SJSA1 (cell line): ENCODE data around the gene CMSS1. TPM values are rescaled to one million over a fixed set of nuclear protein-coding genes. Genes with fewer than 3 reads are reported as not detected.

Source experiments
- DNase-seq, 2 experiments: peaks; one replicate each; pipeline ENCODE4 v3.0.0-alpha.2; 2015 to 2020; ENCODE audit warnings: low spot score in 2 of 2, low read depth in 1 of 2
- H3K27ac ChIP-seq: fragments of 250-450 bp; sonication (Bioruptor Pico); 2 replicates; pipeline ENCODE4 v1.5.1; 2020; ENCODE audit warnings: mild to moderate bottlenecking, moderate library complexity
- H3K27me3 ChIP-seq: fragments of 250-450 bp; sonication (Bioruptor Pico); replicated peaks from 2 replicates; pipeline ENCODE4 v1.5.1; 2020; ENCODE audit warnings: mild to moderate bottlenecking, moderate library complexity
- H3K36me3 ChIP-seq: fragments of 250-450 bp; sonication (Bioruptor Pico); 2 replicates; pipeline ENCODE4 v1.5.1; 2020; ENCODE audit warnings: mild to moderate bottlenecking
- H3K4me1 ChIP-seq: fragments of 250-450 bp; sonication (Bioruptor Pico); replicated peaks from 2 replicates; pipeline ENCODE4 v1.6.1; 2021; ENCODE audit warnings: mild to moderate bottlenecking
- H3K4me3 ChIP-seq: fragments of 250-450 bp; sonication (Bioruptor Pico); 2 replicates; pipeline ENCODE4 v1.5.1; 2020; ENCODE audit warnings: mild to moderate bottlenecking
- H3K9me3 ChIP-seq: fragments of 250-450 bp; sonication (Bioruptor Pico); replicated peaks from 2 replicates; pipeline ENCODE4 v1.5.1; 2020; ENCODE audit warnings: mild to moderate bottlenecking
- total RNA-seq: library from RNA; depleted of rRNA; stranded (reverse); fragments of >200 nt; shearing (Covaris generic); gene quantifications from 2 replicates; pipeline ENCODE4 v1.2.3, GENCODE V29; 2014

The CMSS1 gene
- total RNA-seq, 1 experiment from 2014 or later: 29.5 TPM

DNA sequence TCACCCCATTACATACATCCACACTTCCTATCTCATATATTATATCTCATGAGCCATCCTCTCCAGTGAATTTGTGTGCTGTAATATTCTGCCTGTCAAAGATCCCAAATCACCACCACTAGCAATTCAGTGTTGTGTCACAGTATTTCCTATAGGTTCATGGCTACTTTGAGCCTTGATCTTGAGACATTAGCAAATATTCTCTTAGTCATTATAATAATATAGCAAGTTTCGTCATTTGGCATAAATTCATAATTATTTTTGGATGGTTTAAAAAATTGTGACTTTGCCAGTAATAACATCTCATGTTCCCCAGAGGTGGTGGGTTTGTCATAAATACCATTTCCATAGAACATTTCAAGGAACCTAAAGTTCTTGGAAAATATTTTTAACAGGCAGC, 47.7 kb downstream of the CMSS1 start:
- H3K27me3 ChIP-seq: no peaks in the 10 kb centered on the region
- no peak overlapping the region for H3K27ac ChIP-seq
- H3K4me3 ChIP-seq: no peak overlapping the region
- H3K9me3 ChIP-seq: no peaks in the 10 kb centered on the region
- H3K36me3 ChIP-seq: peaks cover 90% of the 10 kb centered on the region
- no peak for DNase-seq
- peaks cover 55% of the 10 kb centered on the region for H3K4me1 ChIP-seq

DNA sequence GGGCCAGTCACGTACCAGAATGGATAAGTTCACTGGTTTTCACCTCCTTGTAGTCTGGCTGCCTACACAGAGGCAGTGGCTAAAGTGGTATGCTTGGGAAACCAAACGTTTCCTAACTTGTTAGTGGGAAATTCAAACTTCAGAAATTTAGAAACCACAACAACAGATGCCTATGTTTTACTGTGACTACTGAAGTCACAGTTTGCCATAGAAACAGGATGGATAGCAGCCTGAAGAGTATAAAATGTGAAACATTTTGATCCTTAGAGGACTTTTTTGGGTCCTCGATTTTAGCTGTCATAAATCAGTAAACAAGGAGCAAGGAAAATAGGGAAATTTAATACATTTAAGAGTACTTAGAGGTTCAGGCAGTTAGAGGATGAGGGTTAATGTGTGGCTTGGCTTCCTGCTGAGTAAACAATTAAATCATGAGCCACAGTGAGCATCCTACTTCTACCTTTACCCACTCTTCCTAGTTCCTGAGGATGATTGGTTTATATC, 48.6 kb downstream of the CMSS1 start:
- H3K9me3 ChIP-seq: no peaks in the 10 kb centered on the region
- H3K27ac ChIP-seq: 0 out of 2 replicates have a peak overlapping the region, but pooled peaks have one; percentile 10
- H3K36me3 ChIP-seq: peaks cover 90% of the 10 kb centered on the region
- no peaks in the 10 kb centered on the region for H3K27me3 ChIP-seq
- DNase-seq: no peak
- no peak overlapping the region for H3K4me3 ChIP-seq
- H3K4me1 ChIP-seq: peaks cover 55% of the 10 kb centered on the region

DNA sequence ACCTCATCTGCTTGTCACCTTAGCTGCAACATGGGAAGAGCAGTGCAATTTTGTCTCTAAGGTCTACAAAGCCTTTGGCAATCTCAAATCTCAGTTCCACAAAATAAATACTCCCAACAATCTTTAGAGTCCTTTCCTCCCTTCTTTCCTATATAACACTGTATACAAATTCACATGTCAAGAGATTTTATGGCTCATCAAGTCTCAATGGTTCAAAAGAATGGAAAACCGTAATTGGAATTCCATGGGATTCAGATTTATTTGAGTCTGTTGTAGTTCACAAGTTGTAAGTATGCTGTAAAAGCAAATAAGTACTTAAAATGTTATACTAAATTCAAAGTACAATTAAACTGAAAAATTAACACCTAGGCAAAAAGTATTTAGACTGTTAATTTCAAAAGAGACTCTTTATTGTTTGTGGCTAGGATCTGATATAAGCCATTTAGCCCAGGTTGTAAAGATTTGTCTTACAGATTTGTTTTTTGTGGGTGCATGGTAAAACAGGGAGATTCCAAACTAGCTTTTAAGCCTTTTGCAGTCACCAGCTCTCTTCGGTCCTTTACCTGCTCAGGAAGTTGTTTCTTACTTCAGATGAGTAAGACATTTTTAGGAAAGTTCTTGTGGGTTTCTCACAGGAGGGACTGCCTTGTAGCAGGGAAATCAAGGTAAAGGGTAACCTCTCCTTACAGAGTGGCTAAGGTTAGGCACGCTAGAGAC, 50.1 kb downstream of the CMSS1 start:
- H3K4me1 ChIP-seq: peaks cover 51% of the 10 kb centered on the region
- no peak overlapping the region for H3K27ac ChIP-seq
- peaks cover 94% of the 10 kb centered on the region for H3K36me3 ChIP-seq
- H3K4me3 ChIP-seq: no peak overlapping the region
- H3K9me3 ChIP-seq: no peaks in the 10 kb centered on the region
- H3K27me3 ChIP-seq: no peaks in the 10 kb centered on the region
- no peak for DNase-seq

DNA sequence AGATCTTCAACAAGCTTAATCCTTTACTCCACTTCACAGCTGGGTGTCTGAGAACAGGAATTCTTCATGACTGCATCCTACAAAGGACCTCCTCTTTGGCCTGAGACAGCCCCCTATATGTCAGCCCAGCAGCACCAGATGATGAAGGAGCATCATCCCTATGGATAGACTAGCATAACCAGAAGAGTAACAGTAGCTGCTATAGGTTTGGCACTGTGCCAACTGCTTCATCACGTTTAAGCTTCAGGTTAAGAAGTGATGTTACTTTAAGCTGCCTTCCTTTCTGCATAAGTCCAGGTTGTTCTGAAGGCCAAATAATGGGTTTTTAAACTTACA, 50.6 kb downstream of the CMSS1 start:
- H3K27me3 ChIP-seq: no peaks in the 10 kb centered on the region
- no peaks in the 10 kb centered on the region for H3K9me3 ChIP-seq
- no peak overlapping the region for H3K27ac ChIP-seq
- H3K36me3 ChIP-seq: peaks cover 92% of the 10 kb centered on the region
- peaks cover 51% of the 10 kb centered on the region for H3K4me1 ChIP-seq
- DNase-seq: no peak
- no peak overlapping the region for H3K4me3 ChIP-seq

DNA sequence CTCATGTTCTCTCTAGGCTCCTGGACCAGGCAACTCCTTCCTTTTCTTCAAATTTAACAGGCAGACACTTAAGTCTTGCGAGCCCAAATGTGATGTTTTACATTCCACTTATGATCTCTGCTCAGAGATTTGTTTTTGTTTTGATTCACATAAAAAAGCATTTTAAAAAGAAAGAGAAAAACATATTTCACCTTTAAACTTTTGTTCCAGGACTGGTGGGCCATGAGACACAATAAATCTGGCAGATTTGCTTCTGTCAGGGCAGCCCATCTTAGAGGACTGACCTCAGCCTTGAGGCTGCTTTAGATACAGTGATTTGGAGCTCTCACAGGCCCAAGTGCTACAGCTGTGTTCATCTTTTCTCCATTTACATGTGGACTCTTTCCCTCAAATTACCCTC, 52.0 kb downstream of the CMSS1 start:
- H3K4me3 ChIP-seq: no peak overlapping the region
- H3K9me3 ChIP-seq: no peaks in the 10 kb centered on the region
- peaks cover 55% of the 10 kb centered on the region for H3K4me1 ChIP-seq
- no peak overlapping the region for H3K27ac ChIP-seq
- peaks cover 90% of the 10 kb centered on the region for H3K36me3 ChIP-seq
- H3K27me3 ChIP-seq: no peaks in the 10 kb centered on the region
- no peak for DNase-seq

DNA sequence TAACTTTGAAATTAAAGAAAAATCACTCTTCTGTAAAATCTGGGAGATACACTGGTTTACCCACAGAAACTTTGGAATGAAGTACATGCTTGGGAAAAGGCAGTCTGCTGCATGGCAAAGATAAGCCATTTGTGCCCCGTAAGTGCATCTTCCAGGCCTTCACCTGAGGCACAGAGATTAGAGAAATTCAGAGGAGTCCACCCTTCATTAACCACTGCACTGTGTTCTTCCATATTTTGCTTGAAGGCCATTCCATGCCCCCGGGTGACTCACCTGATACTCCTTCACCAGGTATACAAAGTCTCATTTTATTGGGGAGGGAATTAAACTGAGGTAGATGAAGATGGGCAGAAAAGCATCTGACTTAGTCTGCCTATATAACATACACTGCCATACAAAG, 53.0 kb downstream of the CMSS1 start:
- Histone ChIP-seq H3K4me3 (no peak overlapping the region), H3K27me3 (no peaks in the 10 kb centered on the region), H3K36me3 (peaks cover 82% of the 10 kb centered on the region), H3K9me3 (no peaks in the 10 kb centered on the region), H3K4me1 (peaks cover 55% of the 10 kb centered on the region), H3K27ac (no peak overlapping the region)
- no peak for DNase-seq

DNA sequence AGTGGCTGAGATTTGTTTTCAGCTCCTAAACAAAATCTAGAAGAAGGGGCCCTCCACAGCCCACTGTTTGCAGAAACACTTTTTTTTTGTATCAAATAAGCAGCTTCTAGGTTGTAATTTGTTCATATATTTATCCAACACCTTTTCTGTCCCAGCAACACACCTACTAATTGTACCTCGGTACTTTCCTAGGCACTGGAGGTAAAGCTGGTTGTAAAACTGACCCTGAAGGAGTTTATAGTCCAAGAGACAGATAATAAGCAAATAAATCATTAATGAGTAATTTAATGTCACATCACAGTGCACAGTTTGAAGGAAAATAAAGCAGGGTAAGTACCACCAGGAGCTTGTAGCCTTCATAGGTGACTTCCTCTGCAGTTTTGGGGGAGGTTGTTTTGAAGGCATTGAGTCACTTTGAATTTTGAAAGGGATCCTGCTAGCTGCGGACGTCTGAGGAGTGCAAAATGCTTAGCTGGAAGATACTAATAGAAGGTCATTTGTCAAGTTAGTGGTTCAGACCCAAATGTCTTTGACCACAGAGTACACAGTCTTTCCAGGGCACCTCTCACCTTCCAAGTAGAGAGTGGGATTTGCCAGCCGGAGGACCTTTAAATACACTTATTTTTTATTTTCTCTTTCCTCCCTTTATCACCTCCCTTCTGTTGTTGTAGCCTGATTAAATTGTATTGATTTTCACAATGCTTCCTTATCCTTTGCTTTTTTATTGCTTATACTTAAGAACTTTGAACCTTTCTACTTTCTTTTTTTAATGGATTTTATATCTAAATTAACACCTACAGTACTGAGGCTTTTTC, 53.8 kb downstream of the CMSS1 start:
- H3K36me3 ChIP-seq: peaks cover 81% of the 10 kb centered on the region
- H3K27me3 ChIP-seq: no peaks in the 10 kb centered on the region
- no peak overlapping the region for H3K27ac ChIP-seq
- no peak overlapping the region for H3K4me3 ChIP-seq
- H3K4me1 ChIP-seq: peaks cover 51% of the 10 kb centered on the region
- H3K9me3 ChIP-seq: no peaks in the 10 kb centered on the region
- DNase-seq: no peak

DNA sequence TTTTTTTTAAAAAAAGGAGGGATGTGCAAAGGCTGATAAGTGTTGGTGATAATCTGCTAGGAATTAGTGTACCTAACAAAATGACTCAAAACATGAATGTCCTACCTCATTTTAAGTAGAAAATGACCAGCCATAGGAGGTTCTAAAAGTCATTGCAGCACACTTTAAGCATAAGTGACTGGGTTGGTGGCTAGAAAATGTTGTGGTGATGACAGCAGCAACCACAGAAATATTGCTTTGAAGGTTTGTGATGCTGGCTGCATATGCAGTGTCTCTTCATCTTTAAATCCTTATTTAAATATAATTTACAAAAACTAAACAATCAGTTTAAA, 55.2 kb downstream of the CMSS1 start:
- H3K4me1 ChIP-seq: peaks cover 54% of the 10 kb centered on the region
- no peak for DNase-seq
- peak overlapping the region; percentile 15; the same call in 1 of the 2 replicates for H3K27ac ChIP-seq

DNA sequence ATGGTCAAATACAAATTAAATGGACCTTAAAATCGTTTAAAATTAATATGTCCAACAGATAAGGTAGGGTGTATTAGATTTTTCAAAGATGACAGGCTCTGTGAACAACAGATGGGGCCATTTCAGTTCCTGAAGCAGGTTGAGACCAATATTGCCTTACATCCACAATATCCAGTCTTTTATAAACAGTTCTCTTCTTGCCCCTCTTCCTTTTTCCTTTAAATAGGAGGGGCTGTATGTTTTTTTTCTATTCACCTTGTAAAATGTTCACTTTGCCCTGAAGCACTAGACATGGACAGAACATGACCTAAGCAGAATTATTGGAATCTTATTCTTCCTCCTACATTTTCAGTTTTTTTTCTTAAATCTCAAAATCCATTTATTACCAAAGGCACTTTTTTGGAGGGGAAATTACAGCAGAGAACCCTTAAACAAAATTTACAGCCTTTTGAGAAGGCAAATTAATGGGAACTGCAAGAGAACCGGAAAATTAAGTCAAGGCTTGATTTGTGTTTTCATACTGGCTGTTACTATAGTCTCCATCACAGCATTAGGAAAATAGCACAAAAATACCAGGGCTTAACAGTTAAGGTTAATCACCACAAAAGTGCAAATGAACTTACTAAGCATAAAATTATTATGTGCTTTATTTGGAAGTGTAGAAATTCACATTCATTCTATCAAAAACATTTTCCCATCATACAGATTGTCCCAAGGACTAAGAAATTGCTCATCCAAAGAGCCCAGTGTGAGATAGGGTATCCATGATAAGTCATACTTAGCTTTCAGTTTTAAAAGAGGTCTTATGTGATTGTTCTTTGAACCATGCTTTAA, 55.8 kb downstream of the CMSS1 start:
- Histone ChIP-seq H3K4me1 (peaks cover 58% of the 10 kb centered on the region), H3K27ac (0 out of 2 replicates have a peak overlapping the region, but pooled peaks have one; percentile 7)
- no peak for DNase-seq

More for the DNA sequence above, 55.2 kb downstream of the CMSS1 start:
- H3K9me3 ChIP-seq: no peaks in the 10 kb centered on the region
- peaks cover 67% of the 10 kb centered on the region for H3K36me3 ChIP-seq
- no peak overlapping the region; the same call in 1 of the 2 replicates for H3K4me3 ChIP-seq
- no peaks in the 10 kb centered on the region for H3K27me3 ChIP-seq

DNA sequence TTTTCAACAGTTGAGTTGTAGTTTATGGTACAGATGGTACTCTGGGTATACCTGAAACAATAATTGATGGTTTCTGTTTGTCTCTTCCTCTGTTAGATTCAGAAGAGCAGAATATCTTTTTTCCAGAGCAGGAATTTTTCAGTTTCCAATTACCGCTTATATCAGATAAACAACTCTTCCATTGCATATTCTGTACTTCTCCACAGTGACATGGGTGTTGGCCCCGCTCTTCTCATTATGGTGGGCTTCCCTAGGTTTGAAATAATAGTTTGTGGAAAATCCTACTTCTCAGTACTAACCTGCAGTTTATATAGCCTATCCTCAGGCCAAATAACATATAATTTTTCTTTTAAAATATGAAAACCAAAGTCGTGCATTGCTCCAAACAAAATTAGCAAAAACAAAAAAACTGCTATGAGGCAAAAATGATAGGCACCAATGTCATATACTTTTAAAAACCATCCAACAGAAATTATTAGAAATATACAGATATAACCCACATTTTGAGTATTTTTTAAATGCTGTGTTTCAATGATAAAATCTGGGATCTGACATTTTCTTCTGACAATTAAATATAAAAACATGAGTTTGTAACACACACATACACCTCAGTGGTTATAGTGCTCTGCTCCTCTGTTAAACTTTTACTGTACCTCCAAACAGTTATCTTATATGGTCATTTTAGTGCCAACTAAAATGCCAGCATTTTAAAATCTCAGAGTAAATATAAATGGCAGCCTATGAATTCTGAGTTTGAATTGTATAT, 56.8 kb downstream of the CMSS1 start:
- Histone ChIP-seq H3K36me3 (peaks cover 51% of the 10 kb centered on the region), H3K4me3 (peak overlapping the region; percentile 61), H3K9me3 (no peaks in the 10 kb centered on the region), H3K27ac (peak overlapping the region; percentile 98), H3K4me1 (peaks cover 57% of the 10 kb centered on the region), H3K27me3 (no peaks in the 10 kb centered on the region)
- no peak for DNase-seq

More for the DNA sequence above, 55.8 kb downstream of the CMSS1 start:
- H3K27me3 ChIP-seq: no peaks in the 10 kb centered on the region
- H3K4me3 ChIP-seq: peak overlapping the region; percentile 61
- no peaks in the 10 kb centered on the region for H3K9me3 ChIP-seq
- peaks cover 61% of the 10 kb centered on the region for H3K36me3 ChIP-seq

DNA sequence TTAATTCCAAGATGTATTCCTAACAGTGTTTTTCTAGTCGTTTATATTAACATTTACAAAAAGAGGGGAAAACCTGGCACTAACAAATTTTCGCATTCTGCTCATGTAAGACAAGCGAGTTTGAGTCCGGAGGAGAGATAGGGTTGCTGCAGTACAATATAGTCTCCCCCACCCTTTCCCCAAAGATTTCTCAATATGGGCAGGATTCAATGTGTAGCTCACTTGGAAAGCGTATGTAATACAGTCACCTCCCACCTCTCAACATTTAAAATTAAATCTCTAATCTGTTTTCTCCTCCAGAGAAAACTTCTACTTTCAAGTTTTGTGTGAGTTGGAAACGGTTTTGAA, 57.9 kb downstream of the CMSS1 start:
- H3K4me1 ChIP-seq: peaks cover 46% of the 10 kb centered on the region
- peak in 1 of 2 experiments; percentile 68 for DNase-seq
- peak overlapping the region; percentile 98 for H3K27ac ChIP-seq
- peaks cover 40% of the 10 kb centered on the region for H3K36me3 ChIP-seq
- H3K27me3 ChIP-seq: no peaks in the 10 kb centered on the region
- H3K4me3 ChIP-seq: peak overlapping the region; percentile 61
- H3K9me3 ChIP-seq: no peaks in the 10 kb centered on the region

DNA sequence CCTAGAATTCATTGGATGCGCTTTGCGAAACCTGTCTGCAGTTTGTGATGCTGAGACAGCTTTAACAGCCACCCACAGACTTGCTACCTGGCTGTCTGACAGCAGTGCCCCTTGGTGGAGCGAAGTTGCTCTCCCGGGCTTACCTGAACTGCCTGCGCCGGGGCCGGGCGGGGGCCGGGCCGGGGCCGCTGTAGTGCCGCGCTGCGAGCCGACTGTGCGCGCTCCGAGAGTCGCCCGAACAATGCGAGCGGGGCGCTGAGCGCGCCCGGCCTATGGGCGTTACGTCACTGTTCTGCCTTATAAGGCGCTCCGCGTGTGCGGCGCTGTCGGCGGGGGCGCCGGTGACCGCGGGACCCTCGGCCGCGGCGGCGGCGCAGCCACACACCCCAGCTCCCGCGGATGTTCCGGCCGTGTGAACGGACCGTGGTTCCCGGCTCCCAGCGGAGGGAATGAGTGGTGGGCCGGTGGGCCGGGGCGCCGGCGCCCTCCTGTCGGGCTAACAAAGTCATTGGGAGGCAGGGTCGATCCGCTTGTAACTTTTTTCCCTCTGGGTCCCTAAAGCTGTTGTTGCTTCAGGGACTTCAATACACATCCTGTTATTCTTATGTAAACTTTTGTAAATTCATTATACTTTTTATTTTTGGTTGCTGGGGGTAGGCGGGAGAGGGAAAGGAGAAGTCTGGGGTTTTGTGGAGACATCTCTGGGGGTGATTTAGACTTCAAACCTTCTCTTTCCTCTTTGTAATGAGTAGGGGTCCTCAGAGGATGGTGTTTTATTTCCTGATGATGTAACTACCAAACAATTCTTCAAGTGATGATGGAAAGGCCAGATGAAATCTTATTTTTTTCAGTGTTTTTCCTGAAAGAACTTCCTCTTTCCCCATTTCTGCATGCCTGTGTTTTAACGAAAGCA, 58.5 kb downstream of the CMSS1 start:
- Histone ChIP-seq H3K36me3 (peaks cover 34% of the 10 kb centered on the region), H3K27me3 (no peaks in the 10 kb centered on the region), H3K9me3 (no peaks in the 10 kb centered on the region), H3K27ac (peak overlapping the region; percentile 98), H3K4me1 (peaks cover 40% of the 10 kb centered on the region), H3K4me3 (peak overlapping the region; percentile 61)
- DNase-seq: peak; percentile 78 to 87
